GM21529 (cell line): ENCODE data around the gene EPB41.
"Not testable (repeated sequence)": the region's sequence is repeated elsewhere in the genome, so short reads cannot be mapped to it uniquely, and the experiment has no call there.

Source experiments
- ATAC-seq: cut with Tn5 transposase; IDR thresholded peaks from one replicate; pipeline ENCODE4 v1.9.1; 2021; ENCODE audit not compliant: unreplicated experiment

Gene EPB41

DNA sequence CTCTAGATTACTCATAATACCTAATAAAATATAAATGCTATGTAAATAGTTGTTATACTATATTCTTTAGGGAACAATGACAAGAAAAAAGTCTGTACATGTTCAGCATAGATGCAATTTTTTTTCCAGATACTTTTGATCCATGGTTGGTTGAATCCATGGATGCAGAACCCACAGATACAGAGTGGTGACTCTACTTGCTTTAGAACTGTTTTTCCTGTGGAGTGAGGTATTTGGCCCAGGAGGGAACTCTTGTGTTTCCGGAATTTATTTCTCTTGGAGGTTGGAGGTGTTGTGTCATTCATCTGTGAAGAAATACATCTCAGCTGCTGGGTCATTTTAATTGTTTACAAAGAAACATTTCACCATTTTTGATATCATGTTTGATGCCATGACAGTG, 180.6 kb downstream of the EPB41 start:
- ATAC-seq, result no peak

DNA sequence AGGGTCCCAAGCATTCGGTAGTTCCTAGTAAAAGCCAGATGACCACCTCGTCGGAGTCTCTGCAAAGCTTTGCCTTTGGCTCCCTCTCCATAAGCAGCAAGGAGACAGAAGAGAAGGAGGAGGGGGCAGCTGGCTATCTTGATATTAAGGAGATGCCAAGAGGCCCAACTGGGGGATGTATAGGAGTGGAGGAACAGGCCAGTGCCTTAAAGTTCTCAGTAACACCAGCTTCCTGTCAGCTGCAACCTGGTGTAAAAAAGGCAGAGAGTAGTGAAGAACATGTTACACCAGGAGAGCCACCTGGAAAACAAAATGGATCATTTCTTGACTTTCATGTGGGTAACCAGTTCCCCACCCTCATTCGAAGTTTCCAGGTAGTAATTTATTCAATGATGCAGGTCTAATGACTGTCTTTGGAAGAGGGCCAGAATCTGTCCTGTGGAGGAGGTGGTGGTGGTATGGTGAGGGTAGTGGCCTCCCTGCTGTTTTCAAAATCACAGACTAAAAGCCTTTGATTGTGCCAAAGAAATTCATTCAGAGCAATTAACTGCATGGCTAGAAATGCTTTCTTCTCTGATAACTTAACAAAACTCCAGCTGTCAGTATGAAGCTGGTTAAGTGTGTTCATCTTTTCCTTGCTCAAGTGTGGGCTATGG, 182.0 kb downstream of the EPB41 start:
- no peak for ATAC-seq

GRCh38 chr1:29099286-29099685, 184.9 kb downstream of the EPB41 start:
- ATAC-seq, result no peak

DNA sequence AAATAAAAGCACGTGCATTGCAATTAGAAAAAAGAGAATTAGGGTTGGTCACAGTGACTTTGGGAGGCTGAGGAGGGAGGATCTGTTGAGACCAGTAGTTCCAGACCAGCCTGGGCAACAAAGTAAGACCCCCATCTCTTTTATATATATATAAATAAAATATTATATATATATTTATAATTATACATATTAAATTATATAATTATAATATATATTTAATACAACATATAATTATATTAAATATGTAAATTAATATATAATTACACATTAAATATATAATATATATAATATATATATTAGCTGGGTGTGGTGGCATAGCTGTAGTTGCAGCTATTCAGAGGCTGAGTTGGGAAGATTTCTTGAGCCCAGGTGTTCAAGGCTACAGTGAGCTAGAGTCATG, 186.1 kb downstream of the EPB41 start:
- ATAC-seq, result no peak

GRCh38 chr1:29105822-29106221, 191.5 kb downstream of the EPB41 start:
- no peak for ATAC-seq

DNA sequence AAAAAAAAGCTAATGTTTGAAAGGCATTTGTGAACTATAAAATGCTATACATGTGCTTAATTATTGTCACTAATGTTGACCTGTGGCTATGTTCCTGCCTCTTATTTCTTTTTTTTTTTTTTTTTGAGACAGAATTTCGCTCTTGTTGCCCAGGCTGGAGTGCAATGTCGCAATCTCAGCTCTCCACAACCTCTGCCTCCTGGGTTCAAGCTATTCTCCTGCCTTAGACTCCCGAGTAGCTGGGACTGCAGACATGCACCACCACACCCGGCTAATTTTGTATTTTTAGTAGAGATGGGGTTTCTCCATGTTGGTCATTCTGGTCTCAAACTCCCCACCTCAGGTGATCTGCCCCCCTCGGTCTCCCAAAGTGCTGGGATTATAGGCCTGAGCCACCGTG, 193.7 kb downstream of the EPB41 start:
- not testable (repeated sequence) for ATAC-seq

DNA sequence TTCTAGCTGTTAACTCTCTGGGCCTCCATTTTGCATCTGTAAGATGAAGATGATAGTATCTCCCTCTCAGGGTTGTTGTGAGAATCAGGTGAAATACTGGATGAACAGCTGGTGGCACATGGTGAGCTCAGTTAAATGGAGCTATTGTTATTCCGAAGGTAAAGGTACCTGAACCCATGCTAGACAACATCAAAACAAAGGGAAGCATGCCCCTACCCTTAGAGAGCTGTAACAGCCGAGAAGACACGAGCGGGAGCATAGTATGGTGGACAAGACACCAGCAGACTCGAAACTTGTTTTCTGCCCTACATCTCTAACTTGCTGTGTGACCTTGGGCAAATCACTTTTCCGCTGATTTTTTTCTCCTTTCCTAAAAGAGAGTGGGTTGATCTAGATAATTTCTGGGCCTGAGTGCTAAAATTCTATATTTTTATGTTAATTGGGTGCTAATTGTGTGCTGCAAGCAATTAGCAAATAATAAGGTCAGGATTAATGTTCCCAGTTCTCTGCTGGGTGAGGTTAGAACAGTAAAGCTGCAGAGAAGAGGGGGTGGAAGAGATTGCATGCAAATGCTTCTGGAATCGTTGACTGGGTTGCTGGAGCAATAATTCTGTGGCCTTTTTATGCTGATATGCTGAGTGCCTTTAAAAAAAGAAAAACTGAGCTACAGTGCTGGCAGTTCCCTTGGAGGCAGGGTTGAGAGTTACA, 198.5 kb downstream of the EPB41 start:
- ATAC-seq, result no peak

- ATAC-seq, result no peak
These were observed 199.2 kb downstream of the EPB41 start for GRCh38 chr1:29113413-29114117.

GRCh38 chr1:29114654-29115053, 200.3 kb downstream of the EPB41 start:
- ATAC-seq, result no peak

DNA sequence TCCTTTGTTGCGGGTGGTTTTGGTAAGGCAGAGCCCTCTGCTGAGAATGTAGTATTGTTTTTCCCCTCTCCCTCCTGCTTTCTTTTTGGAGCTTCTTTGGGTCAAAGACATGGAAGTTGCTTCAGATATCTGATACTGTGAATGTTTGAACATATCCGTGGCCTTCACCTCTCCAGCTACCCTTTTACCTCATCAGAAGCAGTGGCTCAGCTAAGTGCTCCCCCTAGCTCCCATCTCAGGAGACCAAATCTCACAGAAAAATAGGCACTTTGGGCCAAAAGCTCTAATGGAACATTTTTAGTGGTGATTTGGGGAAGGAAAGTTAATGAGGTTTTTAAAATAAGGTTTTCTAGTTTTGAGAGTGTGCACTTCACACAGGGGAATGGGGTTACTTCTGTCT, 203.0 kb downstream of the EPB41 start:
- no peak for ATAC-seq

GRCh38 chr1:29119121-29119929, 205.0 kb downstream of the EPB41 start:
- no peak for ATAC-seq

DNA sequence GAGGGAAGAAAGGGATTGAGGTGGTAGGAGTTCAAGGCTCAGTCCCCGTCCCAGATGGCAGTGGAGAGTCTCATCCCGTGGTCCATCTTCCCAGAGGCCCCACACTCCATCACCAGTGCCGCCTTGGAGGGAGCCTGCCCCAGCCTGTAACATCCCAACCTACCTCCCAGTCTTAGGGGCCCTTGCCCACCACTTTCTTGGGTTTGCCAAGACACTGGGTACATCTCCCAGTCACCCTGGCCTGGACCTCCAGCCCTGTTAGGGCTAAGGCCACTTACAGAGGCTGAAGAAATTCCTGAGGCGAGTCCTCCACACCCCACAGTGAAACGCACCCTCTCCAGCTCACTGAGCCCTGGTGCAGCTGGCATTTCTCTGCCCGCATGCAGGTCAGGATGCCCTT, 206.0 kb downstream of the EPB41 start:
- ATAC-seq, result no peak

DNA sequence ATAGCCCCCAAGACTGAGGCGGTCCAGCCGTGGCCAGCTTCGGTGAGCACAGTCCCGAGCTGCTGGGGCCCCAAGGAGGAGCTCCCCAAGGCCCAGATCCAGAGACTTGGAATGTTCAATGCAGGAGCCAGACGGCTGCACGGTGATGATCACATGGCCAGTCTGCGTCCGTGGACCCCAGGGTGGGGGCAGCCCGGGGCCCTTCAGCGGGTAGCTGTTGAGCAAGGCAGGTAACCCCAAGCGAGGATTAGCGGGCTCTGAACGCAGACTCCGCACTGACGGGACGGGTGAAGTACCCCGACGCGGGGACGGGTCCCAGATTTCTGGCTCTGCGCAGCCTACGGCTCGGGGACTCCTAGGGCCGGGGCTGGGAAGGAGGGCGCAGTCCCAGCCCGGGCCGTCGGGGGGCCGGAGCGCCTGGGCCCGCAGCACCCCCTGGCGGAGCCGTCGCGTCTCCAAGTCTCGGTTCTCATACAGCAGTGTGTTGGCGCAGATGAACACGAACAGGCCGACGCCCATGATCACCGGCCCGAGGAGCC, 206.6 kb downstream of the EPB41 start:
- ATAC-seq, result no peak

DNA sequence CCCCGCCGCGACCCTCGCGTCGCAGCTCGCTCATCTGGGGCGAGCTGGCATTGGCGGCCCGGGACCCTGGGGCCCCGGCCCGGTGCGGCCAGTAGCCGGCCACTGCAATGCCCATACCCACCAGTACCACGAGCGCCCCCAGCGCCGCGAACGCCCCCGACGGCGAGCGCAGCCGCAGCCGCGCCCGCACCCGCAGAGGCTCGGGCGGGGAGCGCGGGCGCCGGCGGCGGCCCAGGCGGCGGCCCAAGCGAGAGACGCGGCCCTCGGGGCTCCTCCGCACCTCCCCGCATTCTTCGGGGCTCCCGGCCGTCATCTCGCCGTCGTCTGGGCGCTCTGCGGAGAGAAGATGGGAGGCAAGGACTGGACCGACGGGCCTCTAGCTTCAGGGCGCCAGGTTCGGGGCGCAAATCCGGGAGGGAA, 207.2 kb downstream of the EPB41 start:
- ATAC-seq, result no peak

- ATAC-seq, result no peak
These were observed 207.7 kb downstream of the EPB41 start for GRCh38 chr1:29121936-29122681.

GRCh38 chr1:29122682-29123052, 208.3 kb downstream of the EPB41 start:
- no peak for ATAC-seq

DNA sequence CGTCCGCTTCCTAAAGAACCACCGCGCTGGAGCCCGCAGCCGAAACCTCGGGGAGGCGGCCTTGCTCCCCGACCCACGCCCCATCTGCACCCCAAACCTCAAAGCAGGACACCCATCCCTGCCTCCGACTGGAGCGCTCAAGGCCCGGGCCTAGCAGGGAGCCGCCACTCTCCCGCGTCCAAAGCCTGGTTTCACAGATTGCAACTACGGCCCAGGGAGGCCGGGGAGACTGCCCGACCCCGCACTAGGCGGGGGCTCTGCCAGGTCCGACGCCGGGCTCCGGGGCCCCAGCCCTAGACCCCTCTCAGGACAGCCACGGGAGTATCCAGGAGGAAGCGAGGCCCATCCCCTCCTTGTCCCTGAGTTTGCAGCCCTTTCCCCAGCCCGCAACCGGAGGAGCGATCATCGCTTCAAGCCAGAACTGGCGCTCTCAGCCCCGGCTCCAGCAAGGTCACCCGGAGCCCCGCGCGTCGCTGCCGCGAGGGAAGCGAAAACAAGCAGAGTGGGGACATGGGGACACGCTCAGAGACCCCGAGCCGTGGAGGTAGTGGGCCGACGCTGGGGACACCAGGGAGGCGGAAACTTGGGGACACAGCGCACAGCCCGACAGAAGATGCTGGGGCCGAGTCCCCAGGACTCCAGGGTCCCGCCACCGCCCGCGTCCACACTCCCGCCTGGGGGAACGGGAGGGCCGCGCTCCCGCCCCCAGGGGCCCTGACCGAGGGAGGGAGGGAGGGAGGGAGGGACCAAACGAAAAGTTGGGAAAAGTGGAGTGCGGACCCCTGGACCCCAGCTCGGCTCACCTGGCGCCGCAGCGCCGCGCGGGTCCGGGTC, 208.9 kb downstream of the EPB41 start:
- ATAC-seq, result no peak

DNA sequence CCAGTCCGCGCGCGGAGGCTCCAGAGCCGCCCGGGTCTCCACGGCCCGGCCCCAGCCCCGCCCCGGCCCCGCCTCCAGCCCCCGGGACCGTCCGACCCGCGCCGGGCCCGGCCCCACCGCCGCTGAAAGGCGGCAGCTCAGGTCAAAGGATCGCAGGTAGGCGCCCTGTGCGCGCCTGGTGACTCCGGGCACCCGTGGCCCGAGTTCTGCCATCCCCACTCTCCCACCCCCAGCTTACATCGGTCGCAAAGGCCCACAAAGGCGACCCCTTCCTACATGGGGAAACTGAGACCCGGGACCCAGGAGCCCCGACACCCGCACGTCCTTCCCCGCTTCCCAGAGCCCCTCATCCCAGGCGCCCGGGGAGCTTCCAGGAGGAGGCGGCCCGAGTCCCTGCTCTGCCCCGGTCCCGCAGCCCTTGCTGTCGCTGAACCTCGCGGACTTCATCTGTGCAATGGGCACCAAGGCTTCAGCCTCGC, 209.6 kb downstream of the EPB41 start, which contains the start of gene TMEM200B:
Gene TMEM200B, minus strand, starts transcription at position 17 of the 479 bp plus-strand sequence. CDS start 2,075 bp downstream, outside the sequence.
- no peak for ATAC-seq
